ENCODE results near the gene OTOG.

The OTOG gene

GRCh38 chr11:17648528-17648927, 101.5 kb downstream of the OTOG start:
- TF ChIP-seq CTCF (IDR thresholded peaks at IDR 0.05; ENCODE audit: insufficient read depth, low read length) (no peak), GABPA (IDR thresholded peaks at IDR 0.05; ENCODE audit: low read depth) (no peak), POLR2AphosphoS5 (IDR thresholded peaks at IDR 0.05; ENCODE audit: low read depth) (no peak)
- peaks cover 2% of the 10 kb centered on the region for H3K27me3 ChIP-seq (ENCODE audit: insufficient read depth, poor library complexity, severe bottlenecking)
- H3K4me3 ChIP-seq (replicated peaks; ENCODE audit: insufficient read depth, low read length): no peak overlapping the region
- no peak overlapping the region for H3K27ac ChIP-seq (replicated peaks)
- DNase-seq (ENCODE audit: low read depth in 1 of 2, low spot score in 1 of 2): no peak

- no peak for DNase-seq (ENCODE audit: low read depth in 1 of 2, low spot score in 1 of 2)
- H3K27me3 ChIP-seq (ENCODE audit: insufficient read depth, poor library complexity, severe bottlenecking): peaks cover 2% of the 10 kb centered on the region
- TF ChIP-seq SPI1 (IDR thresholded peaks at IDR 0.05; ENCODE audit: borderline replicate concordance, low read depth) (no peak), GABPA (IDR thresholded peaks at IDR 0.05; ENCODE audit: low read depth) (no peak), REST (IDR thresholded peaks at IDR 0.05; ENCODE audit: insufficient replicate concordance, low read depth) (no peak), POLR2AphosphoS5 (IDR thresholded peaks at IDR 0.05; ENCODE audit: low read depth) (no peak), CTCF (IDR thresholded peaks at IDR 0.05; ENCODE audit: insufficient read depth, low read length) (no peak)
- no peak overlapping the region for H3K4me3 ChIP-seq (replicated peaks; ENCODE audit: insufficient read depth, low read length)
- no peak overlapping the region for H3K27ac ChIP-seq (replicated peaks)
These were observed 102.2 kb downstream of the OTOG start for GRCh38 chr11:17649261-17649660.

GRCh38 chr11:17649696-17650095, 102.6 kb downstream of the OTOG start:
- no peak for TF ChIP-seq CTCF (IDR thresholded peaks at IDR 0.05; ENCODE audit: insufficient read depth, low read length)
- no peak for TF ChIP-seq POLR2AphosphoS5 (IDR thresholded peaks at IDR 0.05; ENCODE audit: low read depth)
- TF ChIP-seq SPI1 (IDR thresholded peaks at IDR 0.05; ENCODE audit: borderline replicate concordance, low read depth): no peak
- TF ChIP-seq REST (IDR thresholded peaks at IDR 0.05; ENCODE audit: insufficient replicate concordance, low read depth): no peak
- TF ChIP-seq GABPA (IDR thresholded peaks at IDR 0.05; ENCODE audit: low read depth): no peak
- DNase-seq (ENCODE audit: low read depth in 1 of 2, low spot score in 1 of 2): no peak
- Histone ChIP-seq H3K27me3 (ENCODE audit: insufficient read depth, poor library complexity, severe bottlenecking) (peaks cover 2% of the 10 kb centered on the region), H3K27ac (replicated peaks) (no peak overlapping the region), H3K4me3 (replicated peaks; ENCODE audit: insufficient read depth, low read length) (no peak overlapping the region)

All from HL-60 (cell line).